ENCODE results near the gene ULK1.

ULK1 gene

DNA sequence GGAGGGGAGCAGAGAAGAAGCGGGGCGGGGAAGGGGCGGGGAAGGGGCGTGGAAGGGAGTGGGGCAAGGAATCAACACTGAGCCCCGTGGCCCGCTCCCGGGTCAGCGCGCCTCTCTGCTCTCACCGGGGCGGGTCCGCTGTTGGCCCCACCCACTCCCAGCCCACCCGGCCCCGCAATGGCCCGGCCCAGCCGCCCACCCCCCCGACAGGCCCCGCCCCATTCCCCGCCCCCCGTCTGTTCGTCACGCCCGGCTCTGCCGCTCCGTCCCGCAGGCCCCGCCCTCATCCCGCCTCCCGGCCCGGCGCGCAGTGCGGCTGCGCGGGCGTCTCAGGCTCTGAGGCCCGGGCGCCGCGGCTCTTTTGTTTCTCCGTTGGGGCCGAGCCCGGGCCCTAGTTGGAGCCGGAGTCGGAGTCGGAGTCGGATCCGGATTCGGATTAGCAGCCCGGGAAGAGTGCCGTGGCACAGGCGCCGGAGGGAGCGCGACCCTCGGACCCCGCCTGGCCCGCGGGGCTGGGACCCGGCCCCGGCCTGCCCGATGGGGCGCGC, at the start of gene ULK1:
ULK1 (plus strand) TSS at position 310 of the 548 bp plus-strand sequence. CDS start 380 bp downstream, outside the sequence.
- Histone ChIP-seq H3K4me1 (peaks cover 39% of the 10 kb centered on the region), H3K4me2 (peak within 1 kb of the TSS; percentile 99), H3K9me3 (no peaks in the 10 kb centered on the region), H3K36me3 (peaks cover 12% of the 10 kb centered on the region), H4K20me1 (peaks cover 42% of the 10 kb centered on the region), H3K27me3 (no peaks in the 10 kb centered on the region), H3K4me3 (peak within 1 kb of the TSS; percentile 74), H3K9ac (peak within 1 kb of the TSS; percentile 93), H3K27ac (peak within 1 kb of the TSS; percentile 94)
- TF ChIP-seq Cebpa-rat (IDR thresholded peaks at IDR 0.05): no peak

DNA sequence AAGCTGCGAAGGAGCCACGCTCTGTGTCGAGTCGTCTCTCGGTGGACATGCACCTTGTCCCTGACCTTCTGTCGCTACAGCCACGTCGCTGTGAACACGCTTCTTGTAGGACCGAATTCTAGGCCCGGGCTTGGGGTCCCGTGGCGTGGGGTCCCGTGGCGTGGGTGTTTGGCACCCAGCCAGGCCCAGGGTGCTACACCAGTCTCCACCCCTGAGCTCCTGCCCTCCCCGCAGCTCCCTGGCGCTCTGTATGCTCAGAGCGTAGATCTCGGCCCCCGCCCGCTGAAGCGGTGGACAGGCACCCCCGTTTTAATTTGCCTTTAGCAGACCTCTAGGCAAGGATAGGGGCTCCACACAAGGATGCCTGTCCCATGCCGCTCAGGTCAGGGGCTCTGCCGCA, 49.8 kb upstream of the ULK1 start:
- Histone ChIP-seq H3K9me3 (no peaks in the 10 kb centered on the region), H3K4me1 (peaks cover 6% of the 10 kb centered on the region), H3K27ac (no peak overlapping the region), H4K20me1 (no peaks in the 10 kb centered on the region), H3K9ac (no peak overlapping the region), H3K36me3 (peaks cover 64% of the 10 kb centered on the region), H3K4me3 (no peak overlapping the region), H3K4me2 (no peak overlapping the region), H3K27me3 (no peaks in the 10 kb centered on the region)
- TF ChIP-seq Cebpa-rat (IDR thresholded peaks at IDR 0.05): no peak

DNA sequence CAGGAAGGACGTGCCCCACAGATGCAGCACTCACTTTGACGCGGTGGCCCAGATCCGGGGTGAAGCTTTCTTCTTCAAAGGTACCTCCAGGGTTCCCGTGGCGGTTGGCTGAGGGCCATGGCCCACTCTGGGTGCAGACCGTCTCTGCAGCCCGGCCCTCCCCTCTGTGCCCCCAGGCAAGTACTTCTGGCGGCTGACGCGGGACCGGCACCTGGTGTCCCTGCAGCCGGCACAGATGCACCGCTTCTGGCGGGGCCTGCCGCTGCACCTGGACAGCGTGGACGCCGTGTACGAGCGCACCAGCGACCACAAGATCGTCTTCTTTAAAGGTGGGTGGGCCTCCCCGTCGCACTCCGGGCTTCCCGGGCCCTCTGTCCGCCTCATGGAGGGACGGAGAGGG, 49.3 kb upstream of the ULK1 start:
- no peaks in the 10 kb centered on the region for H4K20me1 ChIP-seq
- H3K4me1 ChIP-seq: peaks cover 6% of the 10 kb centered on the region
- peaks cover 61% of the 10 kb centered on the region for H3K36me3 ChIP-seq
- H3K27ac ChIP-seq: no peak overlapping the region
- H3K9me3 ChIP-seq: no peaks in the 10 kb centered on the region
- no peak overlapping the region for H3K4me3 ChIP-seq
- H3K9ac ChIP-seq: no peak overlapping the region
- TF ChIP-seq Cebpa-rat (IDR thresholded peaks at IDR 0.05): no peak
- H3K4me2 ChIP-seq: no peak overlapping the region
- H3K27me3 ChIP-seq: no peaks in the 10 kb centered on the region

DNA sequence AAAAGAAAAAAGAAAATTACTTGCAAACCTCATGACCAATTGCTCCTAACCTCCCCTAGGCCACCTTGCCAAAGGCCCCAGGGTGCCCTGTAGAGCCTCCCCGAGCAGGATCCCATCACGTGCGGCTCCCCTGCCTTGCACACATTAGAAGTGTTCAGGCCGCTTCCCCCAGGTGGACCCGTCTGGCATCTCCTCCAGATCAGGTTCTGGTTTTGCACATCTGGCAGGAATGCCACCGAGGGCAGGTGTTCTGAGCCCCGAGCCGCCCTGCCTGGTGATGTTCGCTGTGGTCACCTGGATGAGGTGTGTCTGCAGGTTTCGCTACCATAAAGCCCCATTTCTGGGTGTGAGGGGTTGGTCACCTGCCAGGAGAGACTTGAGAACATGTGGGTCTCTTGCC, 47.0 kb upstream of the ULK1 start:
- peaks cover 42% of the 10 kb centered on the region for H3K36me3 ChIP-seq
- no peaks in the 10 kb centered on the region for H3K27me3 ChIP-seq
- H3K4me1 ChIP-seq: peaks cover 28% of the 10 kb centered on the region
- H3K4me2 ChIP-seq: no peak overlapping the region
- TF ChIP-seq Cebpa-rat (IDR thresholded peaks at IDR 0.05): no peak
- H4K20me1 ChIP-seq: peaks cover 4% of the 10 kb centered on the region
- no peaks in the 10 kb centered on the region for H3K9me3 ChIP-seq
- no peak overlapping the region for H3K4me3 ChIP-seq
- H3K27ac ChIP-seq: no peak overlapping the region
- no peak overlapping the region for H3K9ac ChIP-seq

DNA sequence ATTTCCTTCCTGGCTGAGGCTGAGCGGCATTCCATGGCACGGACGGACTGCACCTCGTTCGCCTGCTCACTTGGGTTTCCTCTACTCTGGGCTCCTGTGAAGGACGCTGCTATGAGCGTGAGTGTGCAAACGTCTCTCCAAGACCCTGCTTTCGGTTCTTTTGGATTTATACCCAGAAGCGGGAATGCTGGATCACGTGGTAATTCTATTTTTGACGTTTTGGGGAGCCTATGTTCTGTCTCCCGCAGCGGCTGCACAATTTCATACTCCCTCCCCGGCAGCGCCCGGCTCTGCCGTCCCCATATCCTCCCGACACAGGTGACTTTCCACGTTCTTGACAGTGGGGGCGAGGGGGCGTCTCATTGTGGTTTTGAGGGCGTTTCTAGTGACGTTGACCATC, 45.7 kb upstream of the ULK1 start:
- Histone ChIP-seq H3K4me1 (peaks cover 41% of the 10 kb centered on the region), H3K27ac (no peak overlapping the region), H3K4me3 (no peak overlapping the region), H3K36me3 (peaks cover 42% of the 10 kb centered on the region), H3K27me3 (no peaks in the 10 kb centered on the region), H3K9ac (no peak overlapping the region), H3K9me3 (no peaks in the 10 kb centered on the region), H3K4me2 (no peak overlapping the region), H4K20me1 (peaks cover 13% of the 10 kb centered on the region)
- TF ChIP-seq Cebpa-rat (IDR thresholded peaks at IDR 0.05): no peak

DNA sequence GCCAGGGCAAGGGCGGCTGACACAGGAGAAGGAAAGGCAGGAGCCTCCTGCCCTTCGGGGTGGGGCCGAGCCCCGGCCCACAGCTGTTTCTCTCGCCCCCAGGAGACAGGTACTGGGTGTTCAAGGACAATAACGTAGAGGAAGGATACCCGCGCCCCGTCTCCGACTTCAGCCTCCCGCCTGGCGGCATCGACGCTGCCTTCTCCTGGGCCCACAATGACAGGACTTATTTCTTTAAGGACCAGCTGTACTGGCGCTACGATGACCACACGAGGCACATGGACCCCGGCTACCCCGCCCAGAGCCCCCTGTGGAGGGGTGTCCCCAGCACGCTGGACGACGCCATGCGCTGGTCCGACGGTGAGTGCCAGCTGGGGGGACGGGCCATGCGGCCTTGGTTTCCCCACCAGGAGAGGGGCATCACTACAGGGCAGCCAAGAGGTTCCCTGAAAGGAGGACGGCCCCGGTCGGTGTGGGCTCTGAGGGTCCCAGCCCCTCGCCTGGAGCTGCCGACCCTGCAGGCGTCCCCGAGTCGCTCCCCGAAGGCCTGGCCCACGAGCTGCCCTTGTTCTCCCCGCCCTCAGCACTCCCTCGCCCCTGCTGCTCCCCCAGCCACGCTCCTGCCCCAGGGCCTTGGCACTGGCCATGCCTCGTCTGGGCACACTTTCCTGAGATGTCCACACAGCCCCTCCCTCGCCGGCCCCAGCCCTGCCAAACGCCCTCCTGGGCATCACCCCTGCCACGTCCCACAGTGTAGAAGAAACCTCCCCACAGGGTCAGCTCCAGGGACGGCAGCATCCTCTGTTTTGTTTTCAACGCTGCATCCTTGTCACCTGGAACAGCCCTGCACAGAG, 44.5 kb upstream of the ULK1 start:
- TF ChIP-seq Cebpa-rat (IDR thresholded peaks at IDR 0.05): no peak
- H3K27me3 ChIP-seq: no peaks in the 10 kb centered on the region
- H3K9me3 ChIP-seq: no peaks in the 10 kb centered on the region
- peaks cover 32% of the 10 kb centered on the region for H3K36me3 ChIP-seq
- H3K4me2 ChIP-seq: peak overlapping the region; percentile 93; the same call in 1 of the 2 replicates
- H3K9ac ChIP-seq: no peak overlapping the region
- H3K4me1 ChIP-seq: peaks cover 53% of the 10 kb centered on the region
- H4K20me1 ChIP-seq: peaks cover 13% of the 10 kb centered on the region
- H3K4me3 ChIP-seq: no peak overlapping the region
- H3K27ac ChIP-seq: no peak overlapping the region

DNA sequence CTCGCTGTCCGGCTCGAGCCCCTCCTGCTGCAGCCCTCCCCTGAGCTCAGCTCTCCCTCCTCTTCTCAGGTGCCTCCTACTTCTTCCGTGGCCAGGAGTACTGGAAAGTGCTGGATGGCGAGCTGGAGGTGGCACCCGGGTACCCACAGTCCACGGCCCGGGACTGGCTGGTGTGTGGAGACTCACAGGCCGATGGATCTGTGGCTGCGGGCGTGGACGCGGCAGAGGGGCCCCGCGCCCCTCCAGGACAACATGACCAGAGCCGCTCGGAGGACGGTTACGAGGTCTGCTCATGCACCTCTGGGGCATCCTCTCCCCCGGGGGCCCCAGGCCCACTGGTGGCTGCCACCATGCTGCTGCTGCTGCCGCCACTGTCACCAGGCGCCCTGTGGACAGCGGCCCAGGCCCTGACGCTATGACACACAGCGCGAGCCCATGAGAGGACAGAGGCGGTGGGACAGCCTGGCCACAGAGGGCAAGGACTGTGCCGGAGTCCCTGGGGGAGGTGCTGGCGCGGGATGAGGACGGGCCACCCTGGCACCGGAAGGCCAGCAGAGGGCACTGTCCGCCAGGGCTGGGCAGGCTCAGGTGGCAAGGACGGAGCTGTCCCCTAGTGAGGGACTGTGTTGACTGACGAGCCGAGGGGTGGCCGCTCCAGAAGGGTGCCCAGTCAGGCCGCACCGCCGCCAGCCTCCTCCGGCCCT, 43.4 kb upstream of the ULK1 start:
- peaks cover 13% of the 10 kb centered on the region for H4K20me1 ChIP-seq
- peak overlapping the region; percentile 56; the same call in 1 of the 2 replicates for H3K27ac ChIP-seq

DNA sequence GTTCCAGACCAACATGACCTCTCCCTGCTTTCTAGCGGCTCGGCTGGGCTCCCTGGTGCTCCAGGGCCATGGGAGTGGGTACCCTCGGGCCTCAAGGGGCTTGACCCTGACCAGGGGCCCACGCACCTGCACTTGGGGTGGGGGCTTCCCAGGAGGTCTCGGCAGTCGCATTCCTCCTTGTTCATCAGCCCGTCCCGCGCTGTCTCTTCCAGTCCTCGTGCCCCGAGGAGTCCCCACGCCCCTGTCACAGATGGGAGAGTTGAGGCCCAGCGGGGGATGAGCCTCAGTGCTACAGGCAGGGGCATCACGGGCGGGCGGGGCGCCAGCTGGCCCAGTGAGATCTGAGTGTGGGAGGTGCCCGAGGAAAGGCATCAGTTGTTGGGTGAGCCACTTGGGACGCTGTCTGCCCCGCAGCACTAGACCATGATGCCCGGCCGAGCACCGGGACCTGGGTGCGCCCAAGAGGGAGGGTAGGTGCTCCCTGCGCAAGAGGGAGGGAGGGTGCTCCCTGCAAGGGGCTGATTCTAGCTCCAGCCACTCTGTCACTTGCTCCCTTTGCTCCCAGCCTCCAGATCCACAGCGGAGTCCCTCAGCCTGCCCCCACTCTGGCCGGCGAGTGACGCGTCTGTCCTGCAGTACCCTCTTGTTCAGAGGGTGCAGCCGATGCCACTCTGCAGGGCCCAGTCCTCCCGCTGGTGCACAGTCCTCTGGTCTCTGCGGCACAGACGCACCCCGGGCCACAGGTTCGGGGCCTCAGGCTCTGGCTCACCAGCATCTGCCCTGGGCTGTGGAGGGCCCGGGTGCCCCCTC, 42.5 kb upstream of the ULK1 start:
- peaks cover 13% of the 10 kb centered on the region for H4K20me1 ChIP-seq
- H3K4me2 ChIP-seq: peak overlapping the region; percentile 93
- peak overlapping the region; percentile 51 for H3K4me3 ChIP-seq
- no peak for TF ChIP-seq Cebpa-rat (IDR thresholded peaks at IDR 0.05)
- H3K27me3 ChIP-seq: 0 out of 2 replicates have a peak, but pooled peaks cover 3% of the 10 kb centered on the region
- peak overlapping the region; percentile 53 for H3K9ac ChIP-seq
- H3K4me1 ChIP-seq: peaks cover 70% of the 10 kb centered on the region
- H3K9me3 ChIP-seq: no peaks in the 10 kb centered on the region
- H3K36me3 ChIP-seq: peaks cover 12% of the 10 kb centered on the region; the same call in 1 of the 2 replicates
- peak overlapping the region; percentile 72 for H3K27ac ChIP-seq

More for the DNA sequence above, 43.4 kb upstream of the ULK1 start:
- H3K4me3 ChIP-seq: 0 out of 2 replicates have a peak overlapping the region, but pooled peaks have one; percentile 51
- 0 out of 2 replicates have a peak, but pooled peaks cover 3% of the 10 kb centered on the region for H3K27me3 ChIP-seq
- TF ChIP-seq Cebpa-rat (IDR thresholded peaks at IDR 0.05): no peak
- H3K4me1 ChIP-seq: peaks cover 64% of the 10 kb centered on the region
- H3K4me2 ChIP-seq: peak overlapping the region; percentile 93
- H3K9ac ChIP-seq: peak overlapping the region; percentile 24; the same call in 1 of the 2 replicates
- no peaks in the 10 kb centered on the region for H3K9me3 ChIP-seq
- peaks cover 21% of the 10 kb centered on the region for H3K36me3 ChIP-seq

Data from BLaER1 (cell line).